NCI-H748 (cell line): ENCODE data around the gene TTN.
A peak's percentile ranks its signal among the peaks of the same experiment; 100 is the strongest.
"Not testable (repeated sequence)": the region's sequence is repeated elsewhere in the genome, so short reads cannot be mapped to it uniquely, and the experiment has no call there.

ENCODE experiments used
- DNase-seq: peaks from one replicate; lab custom pipeline; 2025; ENCODE audit not compliant: unreplicated experiment; lab: John Stamatoyannopoulos, UW

Gene TTN

DNA sequence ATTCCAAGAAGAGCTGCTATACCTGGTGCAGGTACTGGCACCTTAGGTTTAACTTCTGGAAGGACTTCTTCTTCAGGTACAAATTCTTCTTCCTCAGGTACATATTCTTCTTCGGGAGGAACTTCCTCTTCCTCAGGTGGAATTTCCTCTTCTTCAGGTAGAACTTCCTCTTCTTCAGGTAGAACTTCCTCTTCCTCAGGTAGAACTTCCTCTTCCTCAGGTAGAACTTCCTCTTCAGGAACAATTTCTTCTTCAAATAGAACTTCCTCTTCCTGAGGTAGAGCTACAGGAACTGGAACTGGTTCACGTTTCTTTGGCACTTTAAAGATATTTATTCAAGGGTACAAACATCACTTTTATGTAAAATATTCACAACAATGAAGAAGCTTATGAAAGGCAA lies 129.6 kb downstream of the TTN start:
- no peak for DNase-seq

DNA sequence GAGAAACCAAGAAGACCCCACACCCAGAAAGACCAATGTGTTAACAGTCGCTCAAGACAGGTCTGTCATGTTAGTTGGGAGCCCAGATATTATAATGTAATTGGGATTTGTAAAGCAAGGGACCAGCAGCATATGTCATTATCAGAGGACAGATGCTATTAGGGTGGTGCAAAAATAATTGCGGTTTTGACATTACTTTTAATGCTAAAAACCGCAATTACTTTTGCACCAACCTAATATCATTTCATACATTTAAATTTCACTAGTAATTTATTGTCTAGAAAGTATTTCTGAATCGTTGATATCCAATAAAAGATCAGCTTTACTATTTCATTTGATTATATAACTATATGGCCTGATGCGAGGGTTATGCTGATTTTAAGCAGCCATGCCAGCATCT lies 131.2 kb downstream of the TTN start:
- no peak for DNase-seq

- DNase-seq = peak; percentile 17
Measured at GRCh38 chr2:178674122-178674521, 133.1 kb downstream of the TTN start.

GRCh38 chr2:178666458-178666857 lies 140.8 kb downstream of the TTN start:
- DNase-seq = no peak

GRCh38 chr2:178658480-178658879 lies 148.7 kb downstream of the TTN start:
- not testable (repeated sequence) for DNase-seq

- DNase-seq = no peak
Measured at GRCh38 chr2:178650554-178650953, 156.7 kb downstream of the TTN start.

GRCh38 chr2:178644919-178645318 lies 162.3 kb downstream of the TTN start:
- no peak for DNase-seq

- DNase-seq = no peak
Measured at GRCh38 chr2:178641498-178641897, 165.7 kb downstream of the TTN start.

GRCh38 chr2:178635897-178636296 lies 171.3 kb downstream of the TTN start:
- DNase-seq = no peak

DNA sequence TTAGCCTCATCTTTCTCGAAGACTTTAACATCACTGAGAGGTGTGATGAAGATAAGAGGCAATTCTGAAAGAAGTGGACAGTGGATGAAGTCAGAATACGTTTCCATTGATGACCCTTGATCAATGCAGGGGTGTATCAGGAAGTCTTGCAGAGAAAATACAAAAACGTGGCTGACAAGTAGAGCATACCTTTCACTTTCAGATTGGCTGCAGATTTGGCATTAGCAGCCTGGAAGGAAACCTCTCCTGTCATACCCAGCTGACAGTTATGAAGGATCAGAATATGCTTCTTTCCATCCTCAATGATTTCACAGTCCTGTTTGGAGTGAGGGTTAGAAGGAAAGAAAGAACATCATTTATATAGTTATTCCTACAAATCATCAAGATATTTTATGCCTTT lies 174.5 kb downstream of the TTN start:
- DNase-seq = no peak

GRCh38 chr2:178630581-178630980 lies 176.6 kb downstream of the TTN start:
- no peak for DNase-seq

DNA sequence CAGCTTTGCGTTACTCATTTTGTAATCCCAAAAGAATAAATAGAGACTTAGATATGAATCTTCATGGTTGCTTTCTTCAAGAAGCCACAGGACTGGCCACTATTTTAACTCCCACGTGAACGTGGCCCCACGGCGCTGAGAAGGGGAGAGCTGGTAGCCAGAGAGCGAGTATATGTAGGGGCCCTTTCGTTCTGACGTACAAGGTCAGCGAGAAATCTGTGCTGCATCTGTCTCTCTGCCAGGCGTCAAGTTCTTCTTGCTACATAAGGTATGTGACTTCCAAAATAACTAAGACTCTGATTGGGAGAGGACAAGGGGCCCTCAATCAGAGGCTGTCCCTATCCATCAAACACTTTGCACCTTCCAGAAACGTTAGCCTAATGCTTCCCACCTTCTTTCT lies 177.8 kb downstream of the TTN start:
- DNase-seq = no peak

GRCh38 chr2:178628605-178629004 lies 178.6 kb downstream of the TTN start:
- no peak for DNase-seq

- no peak for DNase-seq
Measured at GRCh38 chr2:178627401-178627800, 179.8 kb downstream of the TTN start.

- DNase-seq = no peak
Measured at GRCh38 chr2:178615969-178616368, 191.3 kb downstream of the TTN start.

DNA sequence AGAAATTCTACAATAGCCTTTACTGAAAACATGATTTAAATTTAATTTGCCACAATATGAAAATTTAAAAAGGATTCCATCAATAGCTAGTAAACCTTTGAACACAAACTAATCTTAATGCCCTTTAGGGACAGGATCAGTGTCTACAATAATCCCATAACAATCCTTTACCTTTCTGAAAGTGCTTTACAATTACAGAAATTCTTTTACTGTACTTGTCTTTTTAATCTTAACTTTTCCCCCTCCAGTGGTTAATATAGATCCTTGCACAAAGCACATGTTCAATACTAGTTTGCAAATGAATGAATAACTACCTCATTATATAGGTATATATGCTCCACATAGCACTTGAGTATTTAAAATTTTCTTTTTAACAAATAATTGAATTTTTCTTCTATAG lies 204.3 kb downstream of the TTN start:
- no peak for DNase-seq

DNA sequence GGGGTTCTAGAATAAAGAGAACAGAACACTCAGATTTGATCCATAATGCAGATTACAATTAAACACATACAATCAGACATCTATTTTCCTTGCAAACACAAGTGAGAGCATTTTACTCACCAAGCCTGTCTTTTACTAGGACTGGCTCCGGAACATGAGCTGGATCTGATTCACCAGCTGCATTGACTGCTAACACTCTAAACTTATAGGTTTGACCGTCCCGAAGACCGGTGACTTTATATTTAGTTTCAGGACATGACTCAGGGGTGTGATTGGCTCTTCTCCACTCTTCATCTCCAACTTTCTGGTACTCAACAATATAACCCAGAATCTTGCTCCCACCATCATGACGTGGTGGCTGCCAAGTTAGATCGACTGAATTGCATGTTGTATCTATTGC lies 214.6 kb downstream of the TTN start:
- DNase-seq = no peak

- no peak for DNase-seq
Measured at GRCh38 chr2:178589335-178589734, 217.9 kb downstream of the TTN start.

DNA sequence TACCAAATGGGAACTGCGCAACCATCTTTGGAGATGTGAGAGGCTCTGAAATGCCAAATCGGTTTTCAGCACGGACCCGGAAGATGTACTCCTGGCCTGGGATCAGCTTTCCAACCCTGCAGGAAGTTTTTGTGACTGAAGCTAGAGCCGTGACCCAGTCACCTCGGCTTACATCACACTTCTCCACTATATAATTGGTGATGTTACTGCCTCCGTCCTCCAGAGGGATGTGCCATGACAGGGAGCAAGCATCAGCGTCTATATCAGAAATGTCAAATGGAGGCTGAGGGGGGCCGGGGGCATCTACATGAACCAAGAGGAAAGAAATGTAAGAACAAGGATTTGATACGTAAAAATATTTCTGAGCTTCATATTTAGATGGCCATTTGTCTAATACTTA lies 222.6 kb downstream of the TTN start:
- no peak for DNase-seq

GRCh38 chr2:178579006-178579405 lies 228.2 kb downstream of the TTN start:
- no peak for DNase-seq

DNA sequence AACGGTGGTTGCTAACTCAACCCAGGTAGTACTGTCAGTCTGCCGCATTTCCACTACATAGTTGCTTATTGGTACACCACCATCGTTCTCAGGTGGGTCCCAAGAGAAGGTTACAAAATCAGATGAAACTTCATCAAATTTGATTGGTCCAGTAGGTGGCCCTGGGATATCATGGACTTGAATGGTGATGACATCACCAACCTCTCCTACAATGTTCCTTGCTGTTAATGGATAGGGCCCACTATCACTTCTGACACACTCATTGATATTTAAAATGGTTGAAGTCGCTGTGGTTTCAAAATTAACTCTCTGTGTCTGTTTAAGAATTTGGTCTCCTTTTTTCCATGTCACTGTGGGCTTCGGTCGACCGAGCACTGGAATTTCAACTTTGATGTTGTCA lies 232.4 kb downstream of the TTN start:
- DNase-seq = no peak

GRCh38 chr2:178568227-178568626 lies 239.0 kb downstream of the TTN start:
- DNase-seq = no peak

DNA sequence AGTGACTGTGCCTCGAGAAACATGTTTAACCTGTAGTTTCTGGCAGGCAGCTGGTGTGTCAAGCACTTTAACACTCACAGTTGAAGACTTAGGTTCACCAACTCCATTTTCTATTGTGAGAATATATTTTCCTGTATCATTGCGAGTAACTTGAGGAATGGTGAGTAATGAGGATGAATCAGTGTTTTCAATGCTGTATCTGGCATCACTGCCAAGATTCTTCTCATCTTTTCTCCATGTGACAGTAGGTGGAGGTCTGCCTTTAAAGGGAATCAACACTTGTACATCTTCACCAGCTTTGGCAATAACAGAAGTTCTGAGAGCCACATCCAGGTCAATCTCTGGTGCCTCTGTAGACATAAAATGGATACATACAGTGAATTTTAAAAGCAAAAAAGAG lies 254.2 kb downstream of the TTN start:
- no peak for DNase-seq

DNA sequence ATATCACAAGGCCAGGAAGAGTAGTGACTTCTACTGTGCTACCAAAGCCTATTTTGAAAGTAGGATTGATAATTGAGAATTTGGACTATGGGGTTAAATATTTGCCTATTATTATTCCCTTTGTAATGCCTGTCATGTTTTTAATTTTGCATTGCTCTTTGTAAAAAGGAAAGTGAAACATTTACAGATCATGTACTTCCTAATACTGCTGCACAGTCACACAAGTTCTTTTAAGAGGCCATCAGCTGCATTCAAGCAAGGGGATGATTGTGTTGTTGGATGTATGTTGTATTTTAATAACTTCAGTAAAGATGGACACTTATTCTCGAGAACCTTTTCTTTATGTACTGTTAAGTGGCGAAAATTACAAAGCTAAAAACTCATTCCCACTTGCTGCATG lies 256.9 kb downstream of the TTN start:
- DNase-seq = no peak
